GM12875 (cell line): Measurements from ENCODE around the gene SMARCD1.
A peak's percentile ranks its signal among the peaks of the same experiment; 100 is the strongest.

ENCODE experiments used
- H3K4me3 ChIP-seq: one replicate; pipeline ENCODE4 v1.5.1; 2011; ENCODE audit warnings: low read depth, low read length, control low read depth
- TF ChIP-seq, protein P1 (sequence below): IDR thresholded peaks from 2 replicates; pipeline ENCODE4 v1.5.1; 2011; ENCODE audit warnings: low read depth, mild to moderate bottlenecking, control low read depth, inconsistent platforms, low read length, moderate library complexity, borderline replicate concordance; ENCODE audit not compliant: insufficient read depth

SMARCD1 gene

DNA sequence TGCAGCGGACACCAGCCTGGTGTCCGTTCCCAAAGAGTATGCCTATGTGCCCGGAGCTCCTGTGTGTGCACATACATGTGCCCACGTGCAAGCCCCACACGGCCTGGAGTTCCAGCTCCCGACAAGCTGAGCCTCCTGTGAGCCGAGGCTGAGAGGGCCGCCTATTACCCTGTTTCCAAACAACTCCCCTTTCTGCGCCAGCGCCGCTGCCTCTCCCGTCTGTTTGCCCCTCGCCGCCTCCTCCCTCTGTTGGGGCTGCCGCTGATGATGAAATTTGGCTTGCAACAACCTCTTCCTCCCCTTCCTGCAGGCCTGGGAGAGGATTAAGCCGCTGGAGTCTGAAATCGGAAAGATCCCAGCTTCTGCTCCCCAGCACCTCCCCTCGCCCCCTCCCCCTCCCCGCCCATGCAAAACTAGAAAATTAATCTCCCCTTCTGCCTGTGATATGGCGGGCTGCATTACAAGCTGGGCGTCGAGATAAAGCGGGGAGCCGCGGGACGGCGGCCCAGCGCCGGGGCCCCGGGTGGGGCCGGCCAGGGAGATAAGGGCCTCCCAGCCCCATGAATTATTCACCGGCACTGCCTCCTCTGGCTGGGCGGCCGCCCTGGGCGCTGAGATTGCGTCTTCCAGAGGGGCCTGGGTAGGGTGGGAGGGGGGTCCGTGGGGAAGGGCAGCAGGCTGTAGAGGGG, 34.6 kb upstream of the SMARCD1 start:
- TF ChIP-seq, protein P1, sequence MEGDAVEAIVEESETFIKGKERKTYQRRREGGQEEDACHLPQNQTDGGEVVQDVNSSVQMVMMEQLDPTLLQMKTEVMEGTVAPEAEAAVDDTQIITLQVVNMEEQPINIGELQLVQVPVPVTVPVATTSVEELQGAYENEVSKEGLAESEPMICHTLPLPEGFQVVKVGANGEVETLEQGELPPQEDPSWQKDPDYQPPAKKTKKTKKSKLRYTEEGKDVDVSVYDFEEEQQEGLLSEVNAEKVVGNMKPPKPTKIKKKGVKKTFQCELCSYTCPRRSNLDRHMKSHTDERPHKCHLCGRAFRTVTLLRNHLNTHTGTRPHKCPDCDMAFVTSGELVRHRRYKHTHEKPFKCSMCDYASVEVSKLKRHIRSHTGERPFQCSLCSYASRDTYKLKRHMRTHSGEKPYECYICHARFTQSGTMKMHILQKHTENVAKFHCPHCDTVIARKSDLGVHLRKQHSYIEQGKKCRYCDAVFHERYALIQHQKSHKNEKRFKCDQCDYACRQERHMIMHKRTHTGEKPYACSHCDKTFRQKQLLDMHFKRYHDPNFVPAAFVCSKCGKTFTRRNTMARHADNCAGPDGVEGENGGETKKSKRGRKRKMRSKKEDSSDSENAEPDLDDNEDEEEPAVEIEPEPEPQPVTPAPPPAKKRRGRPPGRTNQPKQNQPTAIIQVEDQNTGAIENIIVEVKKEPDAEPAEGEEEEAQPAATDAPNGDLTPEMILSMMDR: no peak
- no peak overlapping the region for H3K4me3 ChIP-seq

DNA sequence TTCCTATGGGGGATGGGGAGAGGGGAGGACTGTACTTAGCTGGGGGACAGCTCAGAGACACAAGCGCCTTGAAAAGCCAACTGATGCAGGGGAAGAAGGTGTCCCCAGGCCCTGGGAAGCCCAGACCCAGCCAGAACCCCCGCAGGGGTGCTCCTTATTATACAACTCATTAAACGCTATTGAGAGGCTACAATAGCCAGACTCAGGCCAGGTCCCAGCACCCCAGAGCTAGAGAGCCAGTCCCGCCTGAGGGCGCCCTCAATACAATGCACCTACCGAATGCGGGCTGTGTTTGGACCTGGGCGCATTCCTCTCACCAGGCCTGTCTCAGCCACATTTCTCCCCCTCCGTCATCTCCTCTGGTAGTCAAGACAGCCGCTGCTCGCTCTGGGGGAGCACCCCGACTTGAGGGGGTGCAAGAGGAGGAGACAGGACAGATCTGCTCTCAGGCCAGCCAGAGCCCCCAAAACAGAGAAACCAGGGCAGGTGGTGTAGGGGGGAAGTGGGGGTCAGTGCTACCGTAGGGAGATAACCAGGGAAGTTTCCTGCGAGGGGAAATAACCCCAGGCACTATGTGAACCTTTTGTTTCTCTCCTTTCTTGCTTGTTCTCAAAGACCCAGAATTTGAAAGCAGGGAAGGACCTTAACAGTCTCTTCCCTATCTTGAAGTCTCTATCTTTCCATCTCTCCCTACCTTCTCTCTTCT, 33.9 kb upstream of the SMARCD1 start:
- H3K4me3 ChIP-seq: no peak overlapping the region
- TF ChIP-seq, protein P1: no peak

DNA sequence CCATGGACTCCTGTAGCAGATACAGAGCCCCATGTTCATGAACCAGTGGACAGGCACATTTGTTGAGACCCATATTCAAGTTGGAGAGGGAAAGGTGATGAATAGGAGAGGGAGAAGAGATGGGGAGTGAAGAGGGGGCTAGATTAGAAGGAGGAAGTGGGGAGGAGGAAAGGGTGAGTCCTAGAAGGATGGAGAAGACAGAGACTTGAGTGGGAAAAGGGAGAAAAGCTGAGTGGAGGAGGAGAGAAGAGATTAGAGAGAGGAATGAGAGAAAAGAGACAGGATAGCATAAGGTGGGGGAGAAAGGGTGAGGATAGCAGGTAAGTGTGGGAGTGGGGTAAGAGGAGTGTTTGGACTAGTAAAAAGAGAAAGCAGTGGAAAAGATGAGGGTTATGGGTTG, 32.6 kb upstream of the SMARCD1 start:
- no peak overlapping the region for H3K4me3 ChIP-seq
- TF ChIP-seq, protein P1: no peak

DNA sequence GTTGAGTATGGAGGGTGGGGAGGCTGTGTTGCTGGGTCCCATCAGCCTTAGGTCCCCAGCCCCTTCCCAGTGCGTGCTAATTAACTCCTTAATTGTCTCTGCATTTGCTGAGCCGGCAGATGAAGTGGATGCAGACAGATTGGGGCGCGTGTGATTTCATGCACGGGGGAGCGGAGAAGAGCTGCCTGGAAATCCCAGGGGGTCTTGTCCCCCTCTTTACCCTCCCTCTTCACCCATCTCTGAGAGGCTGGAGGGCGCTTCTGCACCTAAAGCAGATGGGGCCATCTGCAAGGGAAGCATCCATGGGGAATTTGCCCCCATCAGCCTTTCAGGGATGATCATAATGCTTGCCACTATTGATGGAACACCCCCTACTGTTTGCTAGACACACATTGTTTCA, 32.2 kb upstream of the SMARCD1 start:
- TF ChIP-seq, protein P1: no peak
- H3K4me3 ChIP-seq: no peak overlapping the region

DNA sequence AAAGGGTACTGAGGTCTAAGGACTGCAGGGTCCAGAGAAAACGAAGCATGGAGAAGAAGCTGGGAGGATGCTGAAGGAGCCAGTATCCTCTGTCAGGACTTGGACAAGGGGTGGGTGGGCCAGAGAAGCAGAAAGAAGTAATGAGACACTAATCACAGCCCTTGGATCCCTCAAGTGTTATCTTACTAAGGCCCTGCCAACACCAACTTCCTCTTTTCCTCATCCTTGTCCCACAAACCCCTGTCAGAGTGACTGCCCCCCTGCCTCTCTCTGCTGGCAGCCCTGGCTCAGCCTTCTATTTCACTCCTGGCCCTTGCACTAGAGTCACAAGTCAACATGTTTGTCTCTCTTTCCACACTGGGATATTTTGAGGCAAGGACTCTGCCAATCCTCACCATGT, 31.6 kb upstream of the SMARCD1 start:
- H3K4me3 ChIP-seq: no peak overlapping the region
- TF ChIP-seq, protein P1: no peak

DNA sequence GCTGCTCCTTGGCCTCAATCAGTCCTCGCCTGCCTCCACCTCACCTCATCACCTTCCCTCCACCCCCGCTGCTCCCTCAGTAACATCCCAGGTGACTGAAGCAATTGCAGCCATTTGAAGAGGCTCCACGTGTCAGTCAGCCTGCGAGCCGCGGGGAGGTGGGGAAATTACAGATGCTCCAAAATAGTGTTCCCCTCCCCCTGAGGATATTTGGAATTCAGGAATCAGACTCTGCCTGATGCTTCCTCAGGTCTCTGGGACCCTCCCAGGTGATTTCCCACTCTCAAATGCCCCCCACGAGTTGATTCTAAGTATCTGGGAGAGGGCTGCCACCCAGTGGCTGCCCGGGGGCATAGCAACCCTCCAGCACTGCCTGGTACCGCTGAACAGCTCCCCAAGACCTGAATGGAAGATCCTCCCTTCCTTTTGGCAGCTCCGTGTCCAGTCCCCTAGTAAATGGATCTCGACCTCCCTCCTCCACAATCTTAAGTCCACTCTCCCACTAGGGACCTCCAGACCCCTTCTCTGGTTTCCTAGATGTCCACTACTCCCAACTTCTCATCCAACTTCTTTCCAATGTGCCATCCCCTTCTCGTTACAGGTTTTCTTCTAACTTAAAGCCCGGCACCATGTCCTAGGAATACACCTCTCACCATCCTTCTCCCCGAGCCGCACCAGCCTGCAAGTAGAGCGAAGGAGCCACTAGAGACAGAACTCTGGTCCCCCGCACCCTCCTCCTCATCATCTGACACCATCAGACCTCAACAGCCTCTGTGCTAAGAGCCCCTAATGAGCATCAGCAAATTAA, 29.1 kb upstream of the SMARCD1 start:
- TF ChIP-seq, protein P1: peak; percentile 96
- no peak overlapping the region for H3K4me3 ChIP-seq
